Measurements from ENCODE around the gene HPX. TPM values are rescaled to one million over a fixed set of nuclear protein-coding genes. Genes with fewer than 3 reads are reported as not detected.

Gene HPX
- total RNA-seq, 4 donors from 2014 or later, result 0.29 to 28.6 (median 1.1) TPM; not detected in 1

DNA sequence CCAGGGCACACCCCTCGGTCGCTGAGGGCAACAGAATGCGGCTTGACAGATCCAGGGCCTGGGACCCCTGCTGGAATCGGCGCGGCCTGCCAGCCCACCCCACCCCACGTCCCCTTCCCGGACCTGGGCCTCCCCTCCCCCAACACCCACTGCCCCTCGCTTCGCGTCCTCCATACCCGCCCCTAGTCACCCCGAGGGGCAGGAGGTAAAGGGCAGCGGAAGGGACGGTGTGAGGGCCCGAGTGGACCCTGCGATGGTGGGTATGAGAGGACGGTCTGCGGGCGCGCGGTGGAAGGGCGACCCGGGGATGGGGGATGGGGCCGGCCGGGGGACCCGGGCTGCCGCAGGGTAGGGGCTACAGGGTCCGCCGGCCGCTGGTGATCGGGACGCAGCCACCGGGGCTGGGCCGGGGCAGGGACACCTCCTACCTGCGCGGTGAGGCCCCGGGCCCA, 22.2 kb downstream of the HPX start:
- DNase-seq, result peak in 1 of 2 donors; percentile 40
- H3K9me3 ChIP-seq, result no peaks in the 10 kb centered on the region
- no peaks in the 10 kb centered on the region for H3K27me3 ChIP-seq
- no peaks in the 10 kb centered on the region for H3K36me3 ChIP-seq
- peak overlapping the region; percentile 94 to 95 for H3K27ac ChIP-seq
- intact Hi-C loops (cut with DNase I; ENCODE audit: low total_unique reads), result no loop called here
- peaks cover 0 to 6% of the 10 kb centered on the region in 2 donors for H3K4me1 ChIP-seq
- peak overlapping the region; percentile 71 to 90 for H3K4me3 ChIP-seq
- TF ChIP-seq POLR2A (IDR thresholded peaks at IDR 0.05), result no peak
- TF ChIP-seq, protein P1, sequence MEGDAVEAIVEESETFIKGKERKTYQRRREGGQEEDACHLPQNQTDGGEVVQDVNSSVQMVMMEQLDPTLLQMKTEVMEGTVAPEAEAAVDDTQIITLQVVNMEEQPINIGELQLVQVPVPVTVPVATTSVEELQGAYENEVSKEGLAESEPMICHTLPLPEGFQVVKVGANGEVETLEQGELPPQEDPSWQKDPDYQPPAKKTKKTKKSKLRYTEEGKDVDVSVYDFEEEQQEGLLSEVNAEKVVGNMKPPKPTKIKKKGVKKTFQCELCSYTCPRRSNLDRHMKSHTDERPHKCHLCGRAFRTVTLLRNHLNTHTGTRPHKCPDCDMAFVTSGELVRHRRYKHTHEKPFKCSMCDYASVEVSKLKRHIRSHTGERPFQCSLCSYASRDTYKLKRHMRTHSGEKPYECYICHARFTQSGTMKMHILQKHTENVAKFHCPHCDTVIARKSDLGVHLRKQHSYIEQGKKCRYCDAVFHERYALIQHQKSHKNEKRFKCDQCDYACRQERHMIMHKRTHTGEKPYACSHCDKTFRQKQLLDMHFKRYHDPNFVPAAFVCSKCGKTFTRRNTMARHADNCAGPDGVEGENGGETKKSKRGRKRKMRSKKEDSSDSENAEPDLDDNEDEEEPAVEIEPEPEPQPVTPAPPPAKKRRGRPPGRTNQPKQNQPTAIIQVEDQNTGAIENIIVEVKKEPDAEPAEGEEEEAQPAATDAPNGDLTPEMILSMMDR (IDR thresholded peaks at IDR 0.05), result no peak

DNA sequence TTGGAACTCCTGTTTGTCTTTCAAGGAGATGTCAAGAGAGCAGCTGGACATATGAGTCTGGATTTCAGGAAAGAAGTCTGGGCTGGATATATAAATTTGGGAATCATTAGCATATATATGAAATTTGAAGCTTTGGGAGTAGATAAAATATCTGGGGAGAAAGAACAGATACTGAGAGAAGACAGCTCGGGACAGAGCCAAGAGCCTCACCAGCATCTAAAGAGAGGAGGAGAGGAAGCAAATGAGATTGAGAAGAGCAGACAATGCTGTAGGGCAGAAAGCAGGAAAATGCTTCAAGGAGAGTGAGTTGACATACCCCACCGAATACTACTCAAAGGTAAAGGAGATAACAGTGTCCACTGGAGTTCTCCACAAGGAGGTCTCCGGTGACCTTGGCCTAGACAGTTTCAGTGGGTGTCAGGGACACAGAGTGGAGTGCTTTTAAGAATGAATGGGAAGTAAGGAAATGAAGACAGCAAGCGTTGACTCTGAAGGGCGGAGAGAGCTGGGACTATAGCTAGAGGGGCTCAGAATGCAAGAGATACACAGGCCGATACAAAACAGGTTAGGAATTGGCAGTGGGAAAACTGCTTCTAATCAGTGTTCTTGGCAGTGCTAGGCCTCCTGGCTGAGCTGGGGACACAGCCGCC, 22.8 kb downstream of the HPX start:
- peak overlapping the region; percentile 71 to 90 for H3K4me3 ChIP-seq
- intact Hi-C loops (cut with DNase I; ENCODE audit: low total_unique reads), result no loop called here

DNA sequence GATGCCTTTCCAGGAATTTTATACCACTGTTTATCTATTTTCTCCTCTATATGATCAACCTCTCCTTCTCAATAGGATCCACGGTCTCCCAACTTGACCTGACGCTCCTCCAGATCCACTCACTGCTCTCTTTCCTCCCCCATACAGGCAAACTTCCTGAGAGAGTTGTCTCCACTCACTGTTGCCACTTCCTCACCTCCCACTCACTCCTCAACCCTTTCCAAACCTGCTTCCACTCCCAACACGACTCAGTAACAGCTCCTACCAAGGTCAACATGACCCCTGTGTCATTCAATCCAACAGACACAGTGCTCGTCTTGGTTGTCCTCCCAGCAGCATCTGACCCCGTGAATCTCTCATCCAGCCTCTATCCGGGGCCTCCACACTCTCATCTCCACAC, 25.0 kb downstream of the HPX start:
- intact Hi-C loops (cut with DNase I; ENCODE audit: low total_unique reads), result no loop called here
- Histone ChIP-seq H3K27me3 (no peaks in the 10 kb centered on the region), H3K36me3 (no peaks in the 10 kb centered on the region), H3K4me1 (peaks cover 0 to 6% of the 10 kb centered on the region in 2 donors), H3K27ac (peak overlapping the region in 1 of 2 donors; percentile 19), H3K4me3 (no peak overlapping the region), H3K9me3 (no peaks in the 10 kb centered on the region)
- no peak for TF ChIP-seq POLR2A (IDR thresholded peaks at IDR 0.05)
- TF ChIP-seq, protein P1 (IDR thresholded peaks at IDR 0.05), result no peak
- no peak for DNase-seq

More for the DNA sequence above, 22.8 kb downstream of the HPX start:
- Histone ChIP-seq H3K36me3 (no peaks in the 10 kb centered on the region), H3K27me3 (no peaks in the 10 kb centered on the region), H3K27ac (peak overlapping the region; percentile 94 to 95), H3K9me3 (no peaks in the 10 kb centered on the region), H3K4me1 (peaks cover 0 to 6% of the 10 kb centered on the region in 2 donors)
- no peak for DNase-seq
- no peak for TF ChIP-seq POLR2A (IDR thresholded peaks at IDR 0.05)
- TF ChIP-seq, protein P1 (IDR thresholded peaks at IDR 0.05), result no peak

DNA sequence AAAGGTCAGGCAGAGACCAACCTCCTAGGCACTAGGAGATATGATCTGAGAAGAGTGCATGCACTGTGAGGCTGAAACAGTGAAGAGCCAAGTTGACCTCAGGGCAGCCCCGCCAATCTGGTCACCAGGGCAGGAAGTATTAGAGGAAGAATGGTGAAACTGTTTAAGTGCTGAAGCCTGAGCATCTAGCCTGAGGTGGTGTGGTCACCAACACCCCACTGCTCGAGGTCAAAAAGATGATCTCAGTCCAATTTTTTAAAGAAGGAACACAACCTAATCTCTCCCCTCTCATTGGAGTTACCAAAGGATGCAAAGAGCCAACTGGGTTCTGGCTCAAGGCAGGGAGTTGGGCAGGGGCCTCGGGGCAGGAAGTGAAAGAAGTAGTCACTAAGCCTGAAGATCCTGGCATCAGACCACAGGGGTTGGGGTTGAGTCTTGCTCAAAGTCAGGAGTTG, 25.9 kb downstream of the HPX start:
- Histone ChIP-seq H3K9me3 (no peaks in the 10 kb centered on the region), H3K27ac (no peak overlapping the region), H3K4me3 (no peak overlapping the region), H3K4me1 (peaks cover 0 to 3% of the 10 kb centered on the region in 2 donors), H3K27me3 (no peaks in the 10 kb centered on the region), H3K36me3 (no peaks in the 10 kb centered on the region)
- intact Hi-C loops (cut with DNase I; ENCODE audit: low total_unique reads), result no loop called here
- TF ChIP-seq, protein P1 (IDR thresholded peaks at IDR 0.05), result no peak
- no peak for DNase-seq

DNA sequence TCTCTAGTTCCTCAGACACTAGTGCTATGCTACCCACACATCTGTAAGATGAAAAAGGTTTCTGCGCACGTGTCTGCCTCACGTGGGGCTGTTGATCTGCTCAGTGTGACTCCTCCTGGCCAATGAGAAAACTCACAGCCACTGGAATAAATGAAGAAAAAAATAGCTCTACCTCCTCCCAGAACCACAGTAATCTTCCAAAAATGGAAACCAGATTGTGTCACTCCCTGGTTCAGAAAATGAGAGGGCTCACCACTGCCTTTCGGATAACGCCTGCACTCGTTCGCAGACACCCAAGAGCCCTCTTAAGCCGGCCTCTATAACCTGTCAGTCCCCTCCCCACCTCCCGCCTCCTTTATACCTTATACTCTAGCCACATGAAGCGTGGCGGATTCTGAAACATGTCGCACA, 27.0 kb downstream of the HPX start:
- Histone ChIP-seq H3K27me3 (no peaks in the 10 kb centered on the region), H3K27ac (no peak overlapping the region), H3K9me3 (no peaks in the 10 kb centered on the region), H3K36me3 (no peaks in the 10 kb centered on the region), H3K4me3 (no peak overlapping the region), H3K4me1 (no peaks in the 10 kb centered on the region)
- TF ChIP-seq, protein P1 (IDR thresholded peaks at IDR 0.05), result no peak
- intact Hi-C loops (cut with DNase I; ENCODE audit: low total_unique reads), result no loop called here
- DNase-seq, result no peak
